ENCODE measurements around the gene COP1. TPM values are rescaled to one million over a fixed set of nuclear protein-coding genes. Genes with fewer than 3 reads are reported as not detected.

The COP1 gene
- total and polyA plus RNA-seq, 2 donors (not counting 1 experiment from before 2014, with no cell fraction given) = 18.7 to 68.5 TPM

DNA sequence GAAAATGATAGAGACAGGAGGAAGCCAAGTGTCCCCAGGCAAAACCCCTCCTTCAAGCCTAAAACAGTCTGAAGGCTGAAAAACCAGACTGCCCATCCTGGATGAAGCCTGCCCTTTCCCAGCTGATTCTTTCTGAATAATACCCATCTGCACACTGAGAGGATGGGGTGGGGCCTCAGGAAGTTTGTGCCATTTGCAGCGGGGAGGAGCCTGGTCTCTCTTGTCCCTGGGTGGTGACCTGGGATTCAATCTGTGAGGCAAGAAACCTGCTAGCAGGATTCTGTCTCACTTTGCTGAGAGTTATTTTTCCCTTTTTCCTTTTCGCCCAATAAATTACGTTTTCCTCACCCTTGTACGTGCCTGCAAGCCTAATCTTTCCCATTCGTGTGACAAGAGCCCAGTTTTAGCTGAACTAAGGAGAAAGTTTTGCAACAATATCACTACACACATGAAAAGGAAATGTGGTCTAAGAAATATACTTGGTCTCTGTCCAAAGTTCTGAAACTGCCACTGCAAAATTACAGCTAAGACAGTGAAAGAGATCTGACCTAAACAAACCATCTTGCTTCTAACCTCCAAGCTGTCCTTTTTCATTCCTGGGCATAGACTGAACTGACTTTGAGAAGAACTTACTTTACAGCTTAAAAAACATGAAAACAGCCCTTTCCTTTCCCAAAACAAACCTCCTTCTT lies 105.0 kb downstream of the COP1 start:
- no peaks in the 10 kb centered on the region for H4K20me1 ChIP-seq (ENCODE audit: control insufficient read depth, insufficient read depth, low read length, poor library complexity, severe bottlenecking)
- Mint-ChIP-seq H3K4me1 (no peaks in the 10 kb centered on the region), H3K4me3 (no peak overlapping the region), H3K27me3 (no peaks in the 10 kb centered on the region), H3K27ac (no peak overlapping the region), H3K9me3 (ENCODE audit: insufficient read depth) (peaks cover 8% of the 10 kb centered on the region)
- TF ChIP-seq, protein P1, sequence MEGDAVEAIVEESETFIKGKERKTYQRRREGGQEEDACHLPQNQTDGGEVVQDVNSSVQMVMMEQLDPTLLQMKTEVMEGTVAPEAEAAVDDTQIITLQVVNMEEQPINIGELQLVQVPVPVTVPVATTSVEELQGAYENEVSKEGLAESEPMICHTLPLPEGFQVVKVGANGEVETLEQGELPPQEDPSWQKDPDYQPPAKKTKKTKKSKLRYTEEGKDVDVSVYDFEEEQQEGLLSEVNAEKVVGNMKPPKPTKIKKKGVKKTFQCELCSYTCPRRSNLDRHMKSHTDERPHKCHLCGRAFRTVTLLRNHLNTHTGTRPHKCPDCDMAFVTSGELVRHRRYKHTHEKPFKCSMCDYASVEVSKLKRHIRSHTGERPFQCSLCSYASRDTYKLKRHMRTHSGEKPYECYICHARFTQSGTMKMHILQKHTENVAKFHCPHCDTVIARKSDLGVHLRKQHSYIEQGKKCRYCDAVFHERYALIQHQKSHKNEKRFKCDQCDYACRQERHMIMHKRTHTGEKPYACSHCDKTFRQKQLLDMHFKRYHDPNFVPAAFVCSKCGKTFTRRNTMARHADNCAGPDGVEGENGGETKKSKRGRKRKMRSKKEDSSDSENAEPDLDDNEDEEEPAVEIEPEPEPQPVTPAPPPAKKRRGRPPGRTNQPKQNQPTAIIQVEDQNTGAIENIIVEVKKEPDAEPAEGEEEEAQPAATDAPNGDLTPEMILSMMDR (IDR thresholded peaks at IDR 0.05) = no peak
- TF ChIP-seq EZH2 (IDR thresholded peaks at IDR 0.05; ENCODE audit: borderline replicate concordance, insufficient read depth, low read depth, low read length, poor library complexity, severe bottlenecking) = no peak
- H3K4me3 ChIP-seq (ENCODE audit: control extremely low read depth in 1 of 5, extremely low read depth in 1 of 5, insufficient read depth in 1 of 5, low read depth in 2 of 5, low read length in 4 of 5) = no peak overlapping the region
- POLR2A ChIA-PET = no interaction called here
- H3K79me2 ChIP-seq (ENCODE audit: control insufficient read depth, insufficient read depth, low read length) = no peaks in the 10 kb centered on the region
- no peaks in the 10 kb centered on the region for H3K27me3 ChIP-seq (replicated peaks in 1 of 4; ENCODE audit: control extremely low read depth in 1 of 4, control insufficient read depth in 3 of 4, insufficient read depth in 4 of 4, low read length in 3 of 4)
- no peak overlapping the region for H3K4me2 ChIP-seq (replicated peaks; ENCODE audit: low read depth, low read length, poor library complexity, severe bottlenecking)
- DNase-seq = no peak
- H3K4me1 ChIP-seq (ENCODE audit: control insufficient read depth in 2 of 2, insufficient read depth in 2 of 2, low read length in 2 of 2) = no peaks in the 10 kb centered on the region
- no peak overlapping the region for H3K9ac ChIP-seq (ENCODE audit: low read length)
- CTCF ChIA-PET = no interaction called here
- no CpG with 5 or more reads among the region's 5 CpGs for WGBS (ENCODE audit: insufficient coverage)
- peaks cover 9 to 31% (median 14%) of the 10 kb centered on the region in 3 donors for H3K9me3 ChIP-seq (ENCODE audit: control extremely low read depth in 1 of 3, control insufficient read depth in 2 of 3, insufficient read depth in 1 of 3, low read length in 2 of 3)
- H2AFZ ChIP-seq (ENCODE audit: insufficient read depth, low read depth, low read length, poor library complexity, severe bottlenecking) = no peak overlapping the region
- intact Hi-C loops (cut with micrococcal nuclease) = no loop called here
- peaks cover 15 to 55% of the 10 kb centered on the region in 2 experiments for H3K36me3 ChIP-seq (replicated peaks in 1 of 2; ENCODE audit: control extremely low read depth in 1 of 2, control insufficient read depth in 1 of 2, extremely low read depth in 1 of 2, insufficient read depth in 2 of 2, low read length in 1 of 2)
- no peak for ATAC-seq (ENCODE audit: low read depth)
- no peak overlapping the region for H3K27ac ChIP-seq (ENCODE audit: low read length in 2 of 2)

DNA sequence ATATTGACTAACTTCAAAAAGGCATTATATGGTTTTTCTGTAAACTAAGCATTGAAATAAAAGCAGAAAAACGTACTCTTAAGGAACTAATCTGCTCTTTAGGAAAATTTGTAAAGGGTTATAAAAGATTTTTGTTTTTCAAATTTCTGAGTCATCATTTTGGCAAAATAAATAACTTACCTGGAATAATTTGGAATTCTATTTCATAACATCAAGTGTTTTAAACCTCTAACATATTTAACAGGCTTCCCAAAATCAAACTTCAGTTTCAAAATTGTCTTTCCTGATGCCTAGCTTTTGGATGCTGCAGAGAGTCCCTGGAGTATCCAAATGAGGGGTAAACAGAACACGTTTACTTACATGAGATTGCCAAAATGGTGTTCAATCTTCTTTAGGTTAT lies 108.5 kb downstream of the COP1 start:
- no peak for ATAC-seq (ENCODE audit: low read depth)
- ChIA-PET CTCF (no interaction called here), POLR2A (no interaction called here)
- H3K27me3 ChIP-seq (replicated peaks in 1 of 4; ENCODE audit: control extremely low read depth in 1 of 4, control insufficient read depth in 3 of 4, insufficient read depth in 4 of 4, low read length in 3 of 4) = no peaks in the 10 kb centered on the region
- no peaks in the 10 kb centered on the region for H3K4me1 Mint-ChIP-seq
- peaks cover 18 to 44% of the 10 kb centered on the region in 2 experiments for H3K36me3 ChIP-seq (replicated peaks in 1 of 2; ENCODE audit: control extremely low read depth in 1 of 2, control insufficient read depth in 1 of 2, extremely low read depth in 1 of 2, insufficient read depth in 2 of 2, low read length in 1 of 2)
- H3K79me2 ChIP-seq (ENCODE audit: control insufficient read depth, insufficient read depth, low read length) = peaks cover 4% of the 10 kb centered on the region
- TF ChIP-seq, protein P1 (IDR thresholded peaks at IDR 0.05) = no peak
- H4K20me1 ChIP-seq (ENCODE audit: control insufficient read depth, insufficient read depth, low read length, poor library complexity, severe bottlenecking) = no peaks in the 10 kb centered on the region
- no peak overlapping the region for H3K4me3 Mint-ChIP-seq
- no peak overlapping the region for H3K27ac ChIP-seq (ENCODE audit: low read length in 2 of 2)
- no peak overlapping the region for H3K4me3 ChIP-seq (ENCODE audit: control extremely low read depth in 1 of 5, extremely low read depth in 1 of 5, insufficient read depth in 1 of 5, low read depth in 2 of 5, low read length in 4 of 5)
- no peak overlapping the region for H3K4me2 ChIP-seq (replicated peaks; ENCODE audit: low read depth, low read length, poor library complexity, severe bottlenecking)
- H3K9me3 ChIP-seq (ENCODE audit: control extremely low read depth in 1 of 3, control insufficient read depth in 2 of 3, insufficient read depth in 1 of 3, low read length in 2 of 3) = peaks cover 10 to 45% (median 16%) of the 10 kb centered on the region in 3 donors
- no peak overlapping the region for H3K27ac Mint-ChIP-seq
- intact Hi-C loops (cut with micrococcal nuclease) = no loop called here
- H3K9me3 Mint-ChIP-seq (ENCODE audit: insufficient read depth) = peaks cover 8% of the 10 kb centered on the region
- DNase-seq = no peak
- H3K27me3 Mint-ChIP-seq = no peaks in the 10 kb centered on the region
- no CpG with 5 or more reads among the region's 2 CpGs for WGBS (ENCODE audit: insufficient coverage)
- H3K9ac ChIP-seq (ENCODE audit: low read length) = no peak overlapping the region
- H3K4me1 ChIP-seq (ENCODE audit: control insufficient read depth in 2 of 2, insufficient read depth in 2 of 2, low read length in 2 of 2) = no peaks in the 10 kb centered on the region
- H2AFZ ChIP-seq (ENCODE audit: insufficient read depth, low read depth, low read length, poor library complexity, severe bottlenecking) = no peak overlapping the region
